ENCODE data around the gene DTNA. TPM values are rescaled to one million over a fixed set of nuclear protein-coding genes. Genes with fewer than 3 reads are reported as not detected.

Gene DTNA
- total and polyA plus RNA-seq, 2 of the 8 experiments (the other 6 are each of a cell fraction or from before 2014, with no cell fraction given), result 30.2 to 32.7 TPM

DNA sequence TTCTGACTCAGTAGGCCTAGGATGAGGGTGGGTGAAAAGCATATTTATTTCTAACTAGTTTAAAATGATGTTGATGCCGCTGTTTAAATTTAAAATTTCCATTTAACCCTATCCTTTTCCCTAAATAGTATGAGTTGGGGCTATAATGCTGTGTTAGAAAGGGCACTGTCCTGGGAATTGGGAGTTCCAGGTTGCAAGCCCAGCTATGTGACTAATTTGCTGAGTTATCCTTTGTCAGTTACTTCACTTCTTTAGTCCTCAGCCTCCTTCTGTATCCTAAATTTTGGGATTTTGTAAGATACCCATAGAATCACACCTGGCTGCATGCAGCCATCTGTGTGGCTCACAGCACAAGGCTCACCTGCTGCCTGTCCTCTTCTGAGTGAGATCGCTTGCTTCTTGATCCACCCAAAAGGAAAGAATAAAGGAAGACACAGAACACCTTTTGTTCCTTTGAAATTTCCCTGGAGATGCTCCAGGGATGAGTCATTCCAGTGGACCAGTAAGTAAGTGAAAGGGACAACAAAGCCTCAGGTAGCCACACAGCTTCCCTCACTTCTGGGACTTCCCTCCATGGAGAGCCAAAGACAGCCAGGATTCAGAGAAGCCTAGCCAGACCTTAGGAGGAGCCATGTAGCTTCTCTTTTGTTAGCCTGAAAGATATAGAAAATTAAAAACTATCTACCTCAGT is 97.2 kb downstream of the DTNA start:
- 66% methylated on average over 2 of the region's 2 CpGs; no CpG with 5 or more reads in 1 of the 2 experiments for WGBS, 2 experiments (ENCODE audit: extremely low coverage in 1 of 2, insufficient coverage in 1 of 2, insufficient read length in 1 of 2, insufficient replicate concordance in 2 of 2, low coverage in 1 of 2, low lambda C conversion rate in 2 of 2, missing lambda C conversion rate in 1 of 2)
- no peak overlapping the region for H3K56ac ChIP-seq (replicated peaks; ENCODE audit: insufficient read length, low read depth, low read length)
- POLR2A ChIA-PET (ENCODE audit: partially characterized antibody), result no interaction called here

More for the DNA sequence above, 97.2 kb downstream of the DTNA start:
- Histone ChIP-seq H2AK5ac (ENCODE audit: low read depth, low read length) (no peak overlapping the region), H3K4ac (replicated peaks; ENCODE audit: insufficient read length, low read depth, low read length) (peak overlapping the region; percentile 15), H2BK120ac (replicated peaks; ENCODE audit: low read depth, low read length) (no peak overlapping the region), H2BK5ac (ENCODE audit: low read depth, low read length) (0 out of 2 replicates have a peak overlapping the region, but pooled peaks have one; percentile 27), H3K27ac (ENCODE audit: low read depth, low read length) (no peak overlapping the region), H2BK12ac (ENCODE audit: low read depth, low read length) (no peak overlapping the region; the same call in 1 of the 2 replicates), H3K36me3 (ENCODE audit: control insufficient read depth in 2 of 4, insufficient read depth in 4 of 4, low read length in 3 of 4) (no peaks in the 10 kb centered on the region), H3K14ac (ENCODE audit: insufficient read length) (no peak overlapping the region), H3K4me2 (ENCODE audit: insufficient read depth in 1 of 2, low read depth in 2 of 2, low read length in 2 of 2) (no peak overlapping the region), H3K23ac (ENCODE audit: insufficient read length) (no peak overlapping the region), H3K79me2 (ENCODE audit: control insufficient read depth in 1 of 2, insufficient read depth in 2 of 2, low read length in 2 of 2) (no peaks in the 10 kb centered on the region), H3K9ac (replicated peaks in 1 of 4; ENCODE audit: extremely low read depth in 1 of 4, low read depth in 3 of 4, low read length in 3 of 4) (no peak overlapping the region), H2AFZ (ENCODE audit: low read length) (no peak overlapping the region), H4K8ac (ENCODE audit: extremely low read depth, insufficient read depth, low read length) (no peak overlapping the region), H3K23me2 (ENCODE audit: low read depth, low read length) (no peaks in the 10 kb centered on the region), H3K4me1 (replicated peaks in 1 of 4; ENCODE audit: control insufficient read depth in 3 of 4, insufficient read depth in 4 of 4, low read length in 3 of 4) (peaks cover 0 to 9% (median 6%) of the 10 kb centered on the region in 4 experiments; a peak in 2 of 7 replicates), H3K79me1 (ENCODE audit: low read depth, low read length) (no peaks in the 10 kb centered on the region), H3K4me3 (ENCODE audit: extremely low read depth in 1 of 4, insufficient read depth in 2 of 4, low read depth in 3 of 4, low read length in 4 of 4) (no peak overlapping the region), H3K27me3 (replicated peaks in 1 of 4; ENCODE audit: control insufficient read depth in 3 of 4, extremely low read depth in 1 of 4, insufficient read depth in 3 of 4, low read length in 3 of 4) (no peaks in the 10 kb centered on the region), H4K91ac (replicated peaks; ENCODE audit: insufficient read length, low read length) (no peak overlapping the region), H2BK15ac (ENCODE audit: low read length) (no peak overlapping the region), H3K9me3 (ENCODE audit: insufficient read depth in 2 of 2, low read depth in 1 of 2, low read length in 1 of 2) (no peaks in the 10 kb centered on the region), H3K18ac (ENCODE audit: extremely low read depth, low read length) (no peak overlapping the region), H4K5ac (ENCODE audit: insufficient read length, low read depth, low read length) (no peak overlapping the region), H2BK20ac (ENCODE audit: low read length) (no peak overlapping the region), H4K20me1 (replicated peaks in 1 of 2; ENCODE audit: control insufficient read depth in 1 of 2, insufficient read depth in 2 of 2, low read length in 2 of 2) (no peaks in the 10 kb centered on the region)
- DNase-seq (ENCODE audit: low read depth in 1 of 2, low spot score in 2 of 2) (peak in 1 of 2 experiments; percentile 44), FAIRE-seq (peak; percentile 76)
- CTCF ChIA-PET (ENCODE audit: partially characterized antibody), result interaction anchor here (0.6 to 1.6 kb wide), 8 partner anchors 10 to 582 kb away, joined by 3 to 6 read pairs (median 3); no protein-coding TSS in a partner anchor
- TF ChIP-seq EP300 (IDR thresholded peaks at IDR 0.05; ENCODE audit: borderline replicate concordance in 1 of 2, low read depth in 2 of 2, low read length in 2 of 2) (no peak), HDAC6 (IDR thresholded peaks at IDR 0.05; ENCODE audit: low read depth, low read length) (no peak), BACH1 (IDR thresholded peaks at IDR 0.05; ENCODE audit: low read length) (0 out of 2 replicates have a peak, but pooled peaks have one; percentile 24), BCL11A (IDR thresholded peaks at IDR 0.05; ENCODE audit: low read depth in 2 of 2, low read length in 2 of 2) (no peak), YY1 (IDR thresholded peaks at IDR 0.05; ENCODE audit: low read depth, low read length) (0 out of 2 replicates have a peak, but pooled peaks have one; percentile 10), RBBP5 (IDR thresholded peaks at IDR 0.05; ENCODE audit: borderline replicate concordance, low read depth, low read length) (no peak), JUN (IDR thresholded peaks at IDR 0.05; ENCODE audit: low read depth, low read length) (peak; percentile 88), JUND (IDR thresholded peaks at IDR 0.05; ENCODE audit: low read length) (peak; percentile 96), SRF (IDR thresholded peaks at IDR 0.05; ENCODE audit: low read depth, low read length) (no peak), HDAC2 (IDR thresholded peaks at IDR 0.05; ENCODE audit: borderline replicate concordance in 1 of 2, low read depth in 2 of 2, low read length in 2 of 2) (peak in 1 of 2 experiments; percentile 63; a peak in 1 of 4 replicates)
